Measurements from ENCODE around the gene SUSD6. TPM values are rescaled to one million over a fixed set of nuclear protein-coding genes. Genes with fewer than 3 reads are reported as not detected.

Gene SUSD6
- total and polyA plus RNA-seq, 9 of the 15 experiments (the other 6 are each of a cell fraction or from before 2014, with no cell fraction given), result 2.9 to 20.7 (median 5.6) TPM

DNA sequence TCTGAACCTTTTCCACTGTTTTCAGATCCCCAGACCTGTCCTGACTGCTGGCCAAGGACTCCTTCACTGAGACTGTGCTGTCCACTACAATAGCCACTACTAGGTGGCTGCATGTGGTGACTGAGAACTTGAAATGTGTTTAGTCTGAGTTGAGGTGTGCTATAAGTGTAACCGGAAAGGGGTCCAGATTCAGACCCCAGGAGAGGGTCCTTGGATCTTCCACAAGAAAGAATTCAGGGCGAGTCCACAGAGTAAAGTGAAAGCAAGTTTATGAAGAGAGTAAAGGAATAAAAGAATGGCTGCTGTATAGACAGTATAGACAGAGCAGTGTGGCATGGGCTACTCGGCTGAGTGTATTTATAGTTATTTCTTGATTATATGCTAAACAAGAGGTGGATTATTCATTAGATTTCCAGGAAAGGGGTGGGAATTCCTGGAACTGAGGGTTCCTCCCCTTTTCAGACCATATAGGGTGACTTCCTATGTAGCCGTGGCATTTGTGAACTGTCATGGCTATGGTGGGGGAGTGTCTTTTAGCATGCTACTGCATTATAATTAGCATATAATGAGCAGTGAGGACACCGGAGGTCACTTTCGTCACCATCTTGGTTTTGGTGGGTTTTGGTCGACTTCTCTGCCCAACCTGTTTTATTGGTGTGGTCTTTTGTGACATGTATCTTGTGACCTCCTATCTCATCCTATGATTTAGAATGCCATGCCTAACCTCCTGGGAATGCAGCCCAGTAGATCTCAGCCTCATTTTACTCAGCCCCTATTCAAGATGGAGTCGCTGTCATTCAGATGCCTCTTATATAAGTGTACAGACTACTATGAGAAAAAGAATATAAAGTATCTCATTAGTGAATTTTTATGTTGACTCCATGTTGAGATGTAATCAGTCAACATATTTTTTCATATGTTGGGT lies 85.5 kb downstream of the SUSD6 start (continued):
- TF ChIP-seq ZBTB5 (IDR thresholded peaks at IDR 0.05), result no peak
- TF ChIP-seq CBX1 (IDR thresholded peaks at IDR 0.05; ENCODE audit: low read depth), result no peak
- no peak for TF ChIP-seq HNRNPH1 (optimal IDR thresholded peaks at IDR 0.05; ENCODE audit: low read depth, low read length)
- TF ChIP-seq HDAC3 (IDR thresholded peaks at IDR 0.05; ENCODE audit: borderline replicate concordance, partially characterized antibody), result no peak
- no peak for TF ChIP-seq SRSF9 (IDR thresholded peaks at IDR 0.05; ENCODE audit: borderline replicate concordance, low read depth, low read length)
- no peak for TF ChIP-seq GATAD2B (IDR thresholded peaks at IDR 0.05; ENCODE audit: borderline replicate concordance)
- peak; percentile 22; the same call in 1 of the 2 replicates for TF ChIP-seq NCOR1 (IDR thresholded peaks at IDR 0.05)
- no peak for TF ChIP-seq ARID2 (IDR thresholded peaks at IDR 0.05)
- TF ChIP-seq ELF1 (tag; IDR thresholded peaks at IDR 0.05), result no peak
- TF ChIP-seq MAFF (IDR thresholded peaks at IDR 0.05; ENCODE audit: low read length), result no peak
- TF ChIP-seq ZBTB11 (CRISPR knock-in tag; IDR thresholded peaks at IDR 0.05), result peak in 1 of 3 experiments; percentile 73; a peak in 2 of 6 replicates
- TF ChIP-seq ZFPM2 (CRISPR knock-in tag; IDR thresholded peaks at IDR 0.05), result no peak
- TF ChIP-seq SFPQ (IDR thresholded peaks at IDR 0.05; ENCODE audit: low read depth, low read length), result no peak
- peak; percentile 80; the same call in 1 of the 2 replicates for TF ChIP-seq ZNF644 (tag; IDR thresholded peaks at IDR 0.05; ENCODE audit: low read depth)
- TF ChIP-seq MAZ (CRISPR knock-in tag; conservative IDR thresholded peaks at IDR 0.05 in 1 of 2, IDR thresholded peaks at IDR 0.05 in 1 of 2), result peak; percentile 18 to 67; a peak in 2 of 4 replicates
- TF ChIP-seq, protein P1, sequence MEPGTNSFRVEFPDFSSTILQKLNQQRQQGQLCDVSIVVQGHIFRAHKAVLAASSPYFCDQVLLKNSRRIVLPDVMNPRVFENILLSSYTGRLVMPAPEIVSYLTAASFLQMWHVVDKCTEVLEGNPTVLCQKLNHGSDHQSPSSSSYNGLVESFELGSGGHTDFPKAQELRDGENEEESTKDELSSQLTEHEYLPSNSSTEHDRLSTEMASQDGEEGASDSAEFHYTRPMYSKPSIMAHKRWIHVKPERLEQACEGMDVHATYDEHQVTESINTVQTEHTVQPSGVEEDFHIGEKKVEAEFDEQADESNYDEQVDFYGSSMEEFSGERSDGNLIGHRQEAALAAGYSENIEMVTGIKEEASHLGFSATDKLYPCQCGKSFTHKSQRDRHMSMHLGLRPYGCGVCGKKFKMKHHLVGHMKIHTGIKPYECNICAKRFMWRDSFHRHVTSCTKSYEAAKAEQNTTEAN (CRISPR knock-in tag; IDR thresholded peaks at IDR 0.05), result no peak
